Cardiac muscle cell (in vitro differentiated cells and primary cell): ENCODE results near the gene FRRS1. TPM values are rescaled to one million over a fixed set of nuclear protein-coding genes. Genes with fewer than 3 reads are reported as not detected.

Source experiments
- DNase-seq, 2 donors: peaks; one replicate each; pipeline versions ENCODE4 v3.0.0 to v3.0.0-alpha.2; 2010 to 2017; ENCODE audit warnings: low read depth in 1 of 2, low spot score in 1 of 2
- H3K27ac ChIP-seq: fragments of 200-600 bp; sonication (generic); 2 replicates; pipeline ENCODE4 v1.5.1; 2016
- H3K27me3 ChIP-seq: fragments of 200-600 bp; sonication (generic); 2 replicates; pipeline ENCODE4 v1.6.0; 2016; ENCODE audit warnings: control low read depth
- H3K36me3 ChIP-seq: fragments of 200-600 bp; sonication (generic); 2 replicates; pipeline ENCODE4 v1.5.1; 2016; ENCODE audit warnings: control low read depth
- H3K4me1 ChIP-seq: fragments of 200-600 bp; sonication (generic); 2 replicates; pipeline ENCODE4 v1.8.1; 2017; ENCODE audit warnings: low read depth, mild to moderate bottlenecking, mixed run types
- H3K4me3 ChIP-seq: fragments of 200-600 bp; sonication (generic); 2 replicates; pipeline ENCODE4 v1.5.1; 2016; ENCODE audit warnings: mild to moderate bottlenecking
- H3K9me3 ChIP-seq: fragments of 200-600 bp; sonication (generic); 2 replicates; pipeline ENCODE4 v1.5.1; 2017; ENCODE audit warnings: low read depth, mild to moderate bottlenecking, control low read depth
- polyA plus RNA-seq: library from polyadenylated mRNA; unstranded; fragments of >200 nt; fragmentation: Nextera tagmentation; extraction: Ambion mirVana; gene quantifications from 2 replicates; pipeline ENCODE4 v1.2.1, GENCODE V29; 2016
- total RNA-seq: library from RNA; depleted of rRNA; stranded (reverse); fragments of >200 nt; gene quantifications from 2 replicates; pipeline ENCODE4 v1.2.3, GENCODE V29; 2016
- TF ChIP-seq, protein P1 (sequence below): IDR thresholded peaks from 2 replicates; pipeline ENCODE4 v1.5.1; 2012; ENCODE audit warnings: low read depth, mild to moderate bottlenecking, low read length

The FRRS1 gene
- total and polyA plus RNA-seq, 2 experiments from 2014 or later, result 3.7 to 5.5 TPM

DNA sequence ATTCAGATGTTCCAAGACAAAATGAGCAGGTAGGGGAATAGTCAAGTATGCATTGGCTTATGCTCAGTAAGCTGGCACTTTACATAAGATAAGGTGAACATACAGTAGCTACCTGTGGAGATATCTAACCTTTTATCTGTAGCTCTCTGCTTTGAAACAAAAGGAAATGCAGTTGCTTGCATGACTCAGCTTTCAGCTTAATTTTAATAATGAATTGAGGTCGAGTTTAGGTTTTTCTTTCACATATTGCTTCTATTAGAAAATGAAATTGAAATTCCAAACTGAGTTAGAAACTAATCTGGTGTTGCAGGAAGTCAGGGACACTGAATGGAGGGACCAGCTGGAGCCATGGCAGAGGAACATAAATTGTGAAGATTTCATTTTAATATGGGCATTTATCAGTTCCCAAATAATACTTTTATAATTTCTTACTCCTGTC is 8.3 kb downstream of the FRRS1 start:
- no peak overlapping the region for H3K4me3 ChIP-seq
- H3K4me1 ChIP-seq, result no peaks in the 10 kb centered on the region
- no peak for DNase-seq
- no peak overlapping the region for H3K27ac ChIP-seq
- no peaks in the 10 kb centered on the region for H3K27me3 ChIP-seq
- TF ChIP-seq, protein P1, sequence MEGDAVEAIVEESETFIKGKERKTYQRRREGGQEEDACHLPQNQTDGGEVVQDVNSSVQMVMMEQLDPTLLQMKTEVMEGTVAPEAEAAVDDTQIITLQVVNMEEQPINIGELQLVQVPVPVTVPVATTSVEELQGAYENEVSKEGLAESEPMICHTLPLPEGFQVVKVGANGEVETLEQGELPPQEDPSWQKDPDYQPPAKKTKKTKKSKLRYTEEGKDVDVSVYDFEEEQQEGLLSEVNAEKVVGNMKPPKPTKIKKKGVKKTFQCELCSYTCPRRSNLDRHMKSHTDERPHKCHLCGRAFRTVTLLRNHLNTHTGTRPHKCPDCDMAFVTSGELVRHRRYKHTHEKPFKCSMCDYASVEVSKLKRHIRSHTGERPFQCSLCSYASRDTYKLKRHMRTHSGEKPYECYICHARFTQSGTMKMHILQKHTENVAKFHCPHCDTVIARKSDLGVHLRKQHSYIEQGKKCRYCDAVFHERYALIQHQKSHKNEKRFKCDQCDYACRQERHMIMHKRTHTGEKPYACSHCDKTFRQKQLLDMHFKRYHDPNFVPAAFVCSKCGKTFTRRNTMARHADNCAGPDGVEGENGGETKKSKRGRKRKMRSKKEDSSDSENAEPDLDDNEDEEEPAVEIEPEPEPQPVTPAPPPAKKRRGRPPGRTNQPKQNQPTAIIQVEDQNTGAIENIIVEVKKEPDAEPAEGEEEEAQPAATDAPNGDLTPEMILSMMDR, result no peak
- H3K36me3 ChIP-seq, result no peaks in the 10 kb centered on the region
- H3K9me3 ChIP-seq, result no peaks in the 10 kb centered on the region

DNA sequence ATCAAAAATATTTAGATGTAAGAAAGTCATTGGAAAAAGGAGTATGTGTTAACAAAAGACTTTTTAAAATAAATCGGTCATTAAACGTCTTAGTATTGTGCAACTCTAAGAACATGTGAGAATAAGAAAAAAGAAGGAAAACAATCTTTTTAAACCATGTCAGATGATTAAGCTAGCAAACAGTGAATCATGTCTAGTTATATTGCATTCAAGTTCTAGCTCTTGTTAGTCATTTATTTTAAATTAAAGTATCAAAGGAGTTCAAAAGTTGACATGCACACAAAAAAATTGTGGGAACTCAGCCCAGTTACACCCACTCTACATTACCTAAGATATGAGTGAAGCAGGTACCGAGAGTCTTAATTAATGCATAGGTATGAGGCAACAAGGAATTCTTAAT is 9.8 kb downstream of the FRRS1 start:
- no peaks in the 10 kb centered on the region for H3K9me3 ChIP-seq
- no peak overlapping the region for H3K4me3 ChIP-seq
- no peak overlapping the region for H3K27ac ChIP-seq
- no peaks in the 10 kb centered on the region for H3K4me1 ChIP-seq
- H3K36me3 ChIP-seq, result no peaks in the 10 kb centered on the region
- TF ChIP-seq, protein P1, result no peak
- H3K27me3 ChIP-seq, result no peaks in the 10 kb centered on the region
- peak in 1 of 2 donors; percentile 53 for DNase-seq

- DNase-seq, result no peak
- Histone ChIP-seq H3K4me1 (no peaks in the 10 kb centered on the region), H3K36me3 (no peaks in the 10 kb centered on the region), H3K27me3 (no peaks in the 10 kb centered on the region), H3K9me3 (no peaks in the 10 kb centered on the region), H3K4me3 (no peak overlapping the region), H3K27ac (no peak overlapping the region)
- TF ChIP-seq, protein P1, result no peak
These were observed 10.8 kb downstream of the FRRS1 start for GRCh38 chr1:99755664-99756063.

DNA sequence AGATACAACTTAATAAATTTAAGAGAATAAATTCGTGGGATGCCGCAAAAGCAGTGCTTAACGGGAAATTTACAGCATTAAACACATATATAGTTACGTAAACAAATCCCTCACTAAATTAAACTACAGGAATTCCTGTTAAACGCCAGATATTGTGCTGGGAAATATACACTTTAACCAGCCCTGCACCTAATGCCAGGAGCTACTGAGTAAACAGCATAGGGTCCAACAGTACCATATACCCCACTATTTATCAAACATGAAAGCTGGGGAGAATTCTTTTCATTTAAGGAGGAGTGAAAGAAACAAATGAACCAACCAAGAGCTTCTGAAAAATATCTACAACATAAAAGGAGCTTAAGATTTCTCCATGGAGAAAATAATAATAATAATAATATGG is 11.7 kb downstream of the FRRS1 start:
- Histone ChIP-seq H3K36me3 (no peaks in the 10 kb centered on the region), H3K27me3 (no peaks in the 10 kb centered on the region), H3K9me3 (no peaks in the 10 kb centered on the region), H3K4me1 (no peaks in the 10 kb centered on the region), H3K27ac (no peak overlapping the region), H3K4me3 (no peak overlapping the region)
- TF ChIP-seq, protein P1, result no peak
- no peak for DNase-seq

- Histone ChIP-seq H3K4me3 (no peak overlapping the region), H3K27ac (no peak overlapping the region)
- TF ChIP-seq, protein P1, result no peak
These were observed 12.3 kb downstream of the FRRS1 start for GRCh38 chr1:99754055-99754626.

More at GRCh38 chr1:99754055-99754626, 12.3 kb downstream of the FRRS1 start:
- Histone ChIP-seq H3K36me3 (no peaks in the 10 kb centered on the region), H3K9me3 (no peaks in the 10 kb centered on the region), H3K4me1 (no peaks in the 10 kb centered on the region), H3K27me3 (no peaks in the 10 kb centered on the region)
- DNase-seq, result no peak
